K562 (cell line): ENCODE results near the gene CNPY3. TPM values are rescaled to one million over a fixed set of nuclear protein-coding genes. Genes with fewer than 3 reads are reported as not detected.

Source experiments
- ASH1L ChIP-seq: fragments of 450-650 bp; IDR thresholded peaks from 2 replicates; pipeline ENCODE4 v1.6.1; 2018; ENCODE audit warnings: borderline replicate concordance, mild to moderate bottlenecking, low read depth; ENCODE audit not compliant: partially characterized antibody
- BMI1 ChIP-seq: fragments of 150-350 bp; IDR thresholded peaks from 2 replicates; pipeline ENCODE4 v1.6.1; 2014; ENCODE audit warnings: low read length
- EHMT2 ChIP-seq: fragments of 450-650 bp; IDR thresholded peaks from 2 replicates; pipeline ENCODE4 v1.6.1; 2018; ENCODE audit warnings: antibody characterized with exemption
- ELF2 ChIP-seq: fragments of 250-450 bp; sonication (Bioruptor Pico); IDR thresholded peaks from 2 replicates; pipeline ENCODE4 v1.5.0; 2021; ENCODE audit warnings: mild to moderate bottlenecking
- ERF ChIP-seq: fragments of 450-650 bp; formaldehyde crosslinking; IDR thresholded peaks from 2 replicates; pipeline ENCODE4 v1.4.0; 2020; ENCODE audit warnings: mild to moderate bottlenecking, mixed read lengths
- HDAC8 ChIP-seq: fragments of 450-650 bp; IDR thresholded peaks from 2 replicates; pipeline ENCODE4 v1.6.1; 2016; ENCODE audit warnings: mild to moderate bottlenecking, missing genetic modification characterization, moderate library complexity, missing compliant biosample characterization
- JUND ChIP-seq, 2 experiments: IDR thresholded peaks; 2 replicates in 1 of 2; 3 replicates in 1 of 2; pipeline ENCODE4 v1.6.1; 2011; ENCODE audit warnings: borderline replicate concordance in 2 of 2, low read depth in 2 of 2, low read length in 2 of 2, improper control_type of control experiment in 1 of 2, missing biosample characterization in 1 of 2, missing genetic modification characterization in 1 of 2, missing genetic modification reagents in 1 of 2
- MCM7 ChIP-seq, 2 experiments: fragments of 450-650 bp; IDR thresholded peaks; 2 replicates each; pipeline ENCODE4 v1.6.1; 2016 to 2018
- NFYB ChIP-seq: IDR thresholded peaks from 2 replicates; pipeline ENCODE4 v1.6.1; 2011; ENCODE audit warnings: mild to moderate bottlenecking, moderate library complexity; ENCODE audit not compliant: insufficient read length; ENCODE audit errors: extremely low read depth
- PHTF2 ChIP-seq: fragments of 250-450 bp; sonication (Bioruptor Pico); IDR thresholded peaks from 2 replicates; pipeline ENCODE4 v1.5.0; 2021; ENCODE audit warnings: mild to moderate bottlenecking
- POU5F1 ChIP-seq: fragments of 150-350 bp; IDR thresholded peaks from 2 replicates; pipeline ENCODE4 v1.6.1; 2014; ENCODE audit warnings: borderline replicate concordance, low read length, low read depth, mild to moderate bottlenecking; ENCODE audit not compliant: partially characterized antibody
- PTRF ChIP-seq: fragments of 450-650 bp; IDR thresholded peaks from 2 replicates; pipeline ENCODE4 v1.6.1; 2016; ENCODE audit warnings: mild to moderate bottlenecking, missing genetic modification characterization, missing compliant biosample characterization
- PYGO2 ChIP-seq: fragments of 450-650 bp; IDR thresholded peaks from 2 replicates; pipeline ENCODE4 v1.6.1; 2016; ENCODE audit warnings: mild to moderate bottlenecking, missing genetic modification characterization, moderate library complexity, missing compliant biosample characterization
- SIRT6 ChIP-seq: IDR thresholded peaks from one replicate; pipeline ENCODE4 v1.6.1; 2012; ENCODE audit warnings: low read depth, mild to moderate bottlenecking, control low read depth, inconsistent platforms, low read length, moderate library complexity
- SMAD2 ChIP-seq: fragments of 150-350 bp; IDR thresholded peaks from 2 replicates; pipeline ENCODE4 v1.6.1; 2014; ENCODE audit warnings: low read depth, mild to moderate bottlenecking, low read length
- SMAD3 ChIP-seq: fragments of 450-650 bp; formaldehyde crosslinking; conservative IDR thresholded peaks from 2 replicates; pipeline ENCODE4 v1.4.0; 2020; ENCODE audit warnings: mild to moderate bottlenecking
- SRSF1 ChIP-seq: fragments of 200-400 bp; formaldehyde crosslinking; IDR thresholded peaks from 2 replicates; pipeline ENCODE4 v1.6.1; 2017; ENCODE audit warnings: mild to moderate bottlenecking, low read depth, low read length, moderate library complexity
- ZFP30 ChIP-seq: fragments of 250-450 bp; sonication (Bioruptor Pico); IDR thresholded peaks from 2 replicates; pipeline ENCODE4 v1.8.0; 2022; ENCODE audit warnings: moderate library complexity, mild to moderate bottlenecking, inconsistent platforms, borderline replicate concordance
- ZNF143 ChIP-seq: sonication (generic); formaldehyde crosslinking; IDR thresholded peaks from 2 replicates; pipeline ENCODE4 v1.9.0; 2022; ENCODE audit warnings: mild to moderate bottlenecking, missing genetic modification reagents
- ZNF23 ChIP-seq: fragments of 250-450 bp; sonication (Bioruptor Pico); IDR thresholded peaks from 2 replicates; pipeline ENCODE4 v1.4.0; 2020; ENCODE audit warnings: mild to moderate bottlenecking
- ZNF696 ChIP-seq: fragments of 250-450 bp; sonication (Bioruptor Pico); conservative IDR thresholded peaks from 2 replicates; pipeline ENCODE4 v1.4.0; 2020; ENCODE audit warnings: mild to moderate bottlenecking, moderate library complexity
- polyA plus RNA-seq, 8 experiments: library from polyadenylated mRNA; depleted of rRNA in 4 of 8; stranded (reverse) in 5 of 8; unstranded in 3 of 8; fragments of >200 nt; fragmentation: Nextera tagmentation in 2 of 8; fragmentation: Illumina TruSeq in 1 of 8; extraction: Ambion mirVana in 2 of 8; extraction: Trizol in 1 of 8; gene quantifications; 2 replicates each; pipeline versions ENCODE4 v1.2.1 to v1.2.3, GENCODE V29; 2011 to 2014; ENCODE audit warnings: inconsistent platforms in 1 of 8, missing spikeins in 1 of 8
- total RNA-seq, 7 experiments: library from RNA; depleted of rRNA in 6 of 7; stranded (reverse); fragments of >200 nt in 6 of 7; fragmentation: Illumina TruSeq in 2 of 7; extraction: Trizol in 2 of 7; gene quantifications; 2 replicates each; pipeline versions ENCODE4 v1.2.1 to v1.2.3, GENCODE V29; 2011 to 2021; ENCODE audit warnings: low replicate concordance in 1 of 7
- TF ChIP-seq, protein P1 (sequence below): fragments of 250-450 bp; sonication (Bioruptor Pico); IDR thresholded peaks from 2 replicates; pipeline ENCODE4 v1.8.0; 2022; ENCODE audit warnings: moderate library complexity, mild to moderate bottlenecking, inconsistent platforms
- TF ChIP-seq, protein P2 (sequence below): fragments of 450-650 bp; IDR thresholded peaks from 2 replicates; pipeline ENCODE4 v1.7.0; 2016; ENCODE audit warnings: borderline replicate concordance

The CNPY3 gene
- total and polyA plus RNA-seq, 9 of the 15 experiments (the other 6 are each of a cell fraction or from before 2014, with no cell fraction given), result 2.4 to 37.4 (median 21.2) TPM

- no peak for TF ChIP-seq ELF2 (CRISPR knock-in tag)
- TF ChIP-seq BMI1, result no peak
- TF ChIP-seq ZNF23 (CRISPR knock-in tag), result no peak
- no peak for TF ChIP-seq SRSF1
- no peak for TF ChIP-seq JUND (IDR thresholded peaks at IDR 0.05; ENCODE audit: borderline replicate concordance, low read depth, low read length)
- no peak; the same call in 2 of the 3 replicates for TF ChIP-seq JUND (tag; IDR thresholded peaks at IDR 0.05; ENCODE audit: borderline replicate concordance, low read depth, low read length)
- TF ChIP-seq, protein P1, sequence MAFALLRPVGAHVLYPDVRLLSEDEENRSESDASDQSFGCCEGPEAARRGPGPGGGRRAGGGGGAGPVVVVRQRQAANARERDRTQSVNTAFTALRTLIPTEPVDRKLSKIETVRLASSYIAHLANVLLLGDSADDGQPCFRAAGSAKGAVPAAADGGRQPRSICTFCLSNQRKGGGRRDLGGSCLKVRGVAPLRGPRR (CRISPR knock-in tag), result no peak
- no peak for TF ChIP-seq HDAC8 (tag)
- TF ChIP-seq EHMT2, result no peak
- no peak for TF ChIP-seq ZFP30 (CRISPR knock-in tag)
- TF ChIP-seq SMAD3 (CRISPR knock-in tag), result no peak
- TF ChIP-seq SIRT6, result no peak
- TF ChIP-seq ZNF143 (CRISPR knock-in tag), result no peak
- TF ChIP-seq NFYB, result peak; percentile 88
- no peak for TF ChIP-seq PTRF (tag)
- no peak for TF ChIP-seq POU5F1
- TF ChIP-seq PHTF2 (CRISPR knock-in tag), result no peak
- TF ChIP-seq, protein P2, sequence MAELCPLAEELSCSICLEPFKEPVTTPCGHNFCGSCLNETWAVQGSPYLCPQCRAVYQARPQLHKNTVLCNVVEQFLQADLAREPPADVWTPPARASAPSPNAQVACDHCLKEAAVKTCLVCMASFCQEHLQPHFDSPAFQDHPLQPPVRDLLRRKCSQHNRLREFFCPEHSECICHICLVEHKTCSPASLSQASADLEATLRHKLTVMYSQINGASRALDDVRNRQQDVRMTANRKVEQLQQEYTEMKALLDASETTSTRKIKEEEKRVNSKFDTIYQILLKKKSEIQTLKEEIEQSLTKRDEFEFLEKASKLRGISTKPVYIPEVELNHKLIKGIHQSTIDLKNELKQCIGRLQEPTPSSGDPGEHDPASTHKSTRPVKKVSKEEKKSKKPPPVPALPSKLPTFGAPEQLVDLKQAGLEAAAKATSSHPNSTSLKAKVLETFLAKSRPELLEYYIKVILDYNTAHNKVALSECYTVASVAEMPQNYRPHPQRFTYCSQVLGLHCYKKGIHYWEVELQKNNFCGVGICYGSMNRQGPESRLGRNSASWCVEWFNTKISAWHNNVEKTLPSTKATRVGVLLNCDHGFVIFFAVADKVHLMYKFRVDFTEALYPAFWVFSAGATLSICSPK, result no peak
- no peak for TF ChIP-seq PYGO2
- TF ChIP-seq ZNF696 (CRISPR knock-in tag), result no peak
- TF ChIP-seq ASH1L, result peak; percentile 37
- no peak for TF ChIP-seq MCM7 (IDR thresholded peaks at IDR 0.05)
- TF ChIP-seq SMAD2, result no peak
- 0 out of 2 replicates have a peak, but pooled peaks have one; percentile 18 for TF ChIP-seq ERF (CRISPR knock-in tag)
Measured at GRCh38 chr6:42984001-42984923, 55.0 kb downstream of the CNPY3 start, which contains the start of gene PPP2R5D (continued).
